ENCODE data around the gene NALCN.
"Not testable (repeated sequence)": the region's sequence is repeated elsewhere in the genome, so short reads cannot be mapped to it uniquely, and the experiment has no call there.

Gene NALCN

DNA sequence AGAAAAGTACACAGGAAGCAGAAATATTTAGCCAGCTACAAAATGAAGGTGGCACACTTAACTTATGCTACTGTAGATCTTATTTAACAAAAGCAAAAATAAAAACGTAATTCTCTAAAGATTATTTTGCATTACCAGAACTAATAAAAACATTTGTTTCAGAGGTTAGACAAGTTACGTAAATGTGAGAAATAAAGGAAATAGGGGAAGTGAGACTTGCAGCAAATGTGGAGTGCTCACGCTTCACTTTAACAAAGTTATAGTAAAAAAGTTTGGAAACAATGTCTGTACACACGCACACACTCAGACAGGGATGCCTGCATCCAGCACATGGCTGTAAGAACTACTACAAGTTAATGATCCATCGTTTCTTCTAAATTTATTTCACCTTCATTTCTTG lies 83.7 kb downstream of the NALCN start:
- H3K4me3 Mint-ChIP-seq, result no peak overlapping the region
- H3K27me3 Mint-ChIP-seq, result no peaks in the 10 kb centered on the region
- no peak overlapping the region for H3K27ac Mint-ChIP-seq
- no peaks in the 10 kb centered on the region for H3K9me3 Mint-ChIP-seq
- no peak for DNase-seq
- H3K4me1 Mint-ChIP-seq (ENCODE audit: low read depth), result no peaks in the 10 kb centered on the region
- H3K36me3 Mint-ChIP-seq (ENCODE audit: low read depth), result no peaks in the 10 kb centered on the region

DNA sequence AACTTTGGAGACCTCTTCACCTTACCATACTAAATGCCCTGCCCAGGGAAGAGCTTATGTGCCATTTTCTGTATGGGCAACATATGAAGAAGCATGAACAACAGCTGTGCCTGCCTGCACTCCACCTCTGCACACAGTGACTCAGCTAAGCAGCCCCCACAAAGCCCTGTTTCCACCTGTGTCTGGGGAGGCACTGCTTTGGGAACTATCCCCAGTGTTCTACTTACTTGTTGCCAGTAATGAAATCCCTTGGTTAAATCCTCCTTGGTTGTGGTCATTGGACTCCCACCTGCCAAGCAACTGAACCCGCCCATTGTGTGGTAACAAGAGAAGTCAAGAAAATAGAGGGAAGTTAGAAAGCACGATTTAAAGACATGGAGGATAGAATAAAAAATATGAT lies 84.6 kb downstream of the NALCN start:
- no peak overlapping the region for H3K4me3 Mint-ChIP-seq
- no peaks in the 10 kb centered on the region for H3K9me3 Mint-ChIP-seq
- H3K27ac Mint-ChIP-seq, result no peak overlapping the region
- no peak for DNase-seq
- H3K36me3 Mint-ChIP-seq (ENCODE audit: low read depth), result no peaks in the 10 kb centered on the region
- no peaks in the 10 kb centered on the region for H3K27me3 Mint-ChIP-seq
- H3K4me1 Mint-ChIP-seq (ENCODE audit: low read depth), result no peaks in the 10 kb centered on the region

DNA sequence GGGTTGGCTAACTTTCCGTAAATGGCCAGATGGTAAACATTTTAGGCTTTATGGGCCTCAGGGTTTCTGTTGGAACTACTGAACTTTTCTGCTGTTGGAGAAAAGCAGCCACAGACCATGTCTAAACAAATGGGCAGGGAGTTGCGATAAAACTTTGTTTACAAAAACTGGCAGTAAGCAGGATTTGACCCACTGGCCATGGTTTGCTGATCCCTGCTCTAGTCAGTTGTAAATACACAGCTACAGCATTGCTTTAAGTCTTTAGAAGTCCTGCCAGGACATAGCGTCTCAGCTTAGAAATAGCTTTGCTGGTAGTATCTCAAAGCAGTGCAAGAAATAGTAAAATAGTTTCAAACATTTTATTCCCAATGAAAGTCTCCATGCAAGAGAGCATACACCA lies 88.4 kb downstream of the NALCN start:
- no peak overlapping the region for H3K27ac Mint-ChIP-seq
- H3K4me3 Mint-ChIP-seq, result no peak overlapping the region
- no peaks in the 10 kb centered on the region for H3K9me3 Mint-ChIP-seq
- no peak for DNase-seq
- H3K27me3 Mint-ChIP-seq, result no peaks in the 10 kb centered on the region
- no peaks in the 10 kb centered on the region for H3K36me3 Mint-ChIP-seq (ENCODE audit: low read depth)
- H3K4me1 Mint-ChIP-seq (ENCODE audit: low read depth), result no peaks in the 10 kb centered on the region

DNA sequence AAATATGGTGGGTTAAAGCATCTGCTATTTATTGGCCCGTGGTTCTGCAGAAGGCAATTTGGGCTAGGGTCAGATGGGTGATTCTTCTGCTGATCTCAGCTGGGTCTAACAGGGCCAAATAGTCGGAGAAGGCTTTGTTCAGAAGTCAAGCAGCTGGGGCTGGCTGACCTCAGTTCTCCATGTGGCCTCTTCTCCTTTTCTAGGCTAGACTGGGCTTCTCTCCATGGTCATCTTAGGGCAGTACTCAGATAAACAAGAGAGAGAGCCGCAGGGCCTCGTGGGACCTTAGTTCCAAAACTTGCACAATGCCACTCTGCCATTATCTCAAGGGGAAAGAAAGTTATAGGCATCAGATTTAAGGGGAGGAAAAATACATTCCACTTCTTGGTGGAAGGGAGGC lies 89.6 kb downstream of the NALCN start:
- DNase-seq, result no peak
- Mint-ChIP-seq H3K27ac (no peak overlapping the region), H3K36me3 (ENCODE audit: low read depth) (no peaks in the 10 kb centered on the region), H3K4me3 (no peak overlapping the region), H3K9me3 (no peaks in the 10 kb centered on the region), H3K4me1 (ENCODE audit: low read depth) (no peaks in the 10 kb centered on the region), H3K27me3 (no peaks in the 10 kb centered on the region)

DNA sequence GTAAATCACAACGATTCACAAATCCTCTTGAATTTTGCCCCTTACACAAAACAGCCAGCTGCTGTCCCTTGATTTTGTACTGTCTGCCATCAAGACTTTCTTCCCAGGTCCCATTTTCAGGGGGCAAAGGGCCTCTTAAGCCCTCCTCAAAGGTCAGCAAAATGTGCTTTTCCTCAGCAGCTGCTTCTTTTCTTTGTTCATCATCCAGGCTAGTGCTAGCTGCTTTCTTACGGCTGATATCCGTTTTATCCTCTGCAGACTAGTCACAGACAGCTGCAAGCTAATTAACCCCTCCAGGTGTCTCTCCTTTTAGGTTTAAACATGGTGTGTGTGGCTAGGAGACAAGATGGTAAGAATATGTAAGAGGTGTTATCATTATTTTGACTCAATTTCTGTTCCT lies 90.9 kb downstream of the NALCN start:
- Mint-ChIP-seq H3K9me3 (no peaks in the 10 kb centered on the region), H3K27ac (no peak overlapping the region), H3K36me3 (ENCODE audit: low read depth) (no peaks in the 10 kb centered on the region), H3K4me1 (ENCODE audit: low read depth) (no peaks in the 10 kb centered on the region), H3K4me3 (no peak overlapping the region), H3K27me3 (no peaks in the 10 kb centered on the region)
- no peak for DNase-seq

DNA sequence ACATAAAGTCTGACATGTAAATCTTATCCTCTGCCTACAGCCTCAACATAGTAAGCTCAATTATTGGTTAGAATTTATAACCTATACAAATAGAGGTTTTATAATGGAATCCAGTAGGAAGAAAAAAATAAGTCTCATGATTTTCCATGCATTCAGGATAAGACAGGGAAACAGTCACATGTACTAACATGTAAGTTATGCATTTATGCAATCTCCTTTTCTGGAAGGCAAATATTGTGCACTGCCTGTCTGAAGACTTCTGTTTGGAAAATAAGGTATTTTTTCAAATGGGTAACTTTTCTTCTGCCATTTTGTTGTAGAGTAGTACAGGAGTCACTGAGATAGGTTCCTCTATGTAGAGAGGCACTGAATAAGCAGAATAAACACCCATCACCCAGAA lies 92.7 kb downstream of the NALCN start:
- Mint-ChIP-seq H3K9me3 (no peaks in the 10 kb centered on the region), H3K27me3 (no peaks in the 10 kb centered on the region), H3K27ac (no peak overlapping the region), H3K36me3 (ENCODE audit: low read depth) (no peaks in the 10 kb centered on the region), H3K4me1 (ENCODE audit: low read depth) (no peaks in the 10 kb centered on the region), H3K4me3 (no peak overlapping the region)
- DNase-seq, result no peak

DNA sequence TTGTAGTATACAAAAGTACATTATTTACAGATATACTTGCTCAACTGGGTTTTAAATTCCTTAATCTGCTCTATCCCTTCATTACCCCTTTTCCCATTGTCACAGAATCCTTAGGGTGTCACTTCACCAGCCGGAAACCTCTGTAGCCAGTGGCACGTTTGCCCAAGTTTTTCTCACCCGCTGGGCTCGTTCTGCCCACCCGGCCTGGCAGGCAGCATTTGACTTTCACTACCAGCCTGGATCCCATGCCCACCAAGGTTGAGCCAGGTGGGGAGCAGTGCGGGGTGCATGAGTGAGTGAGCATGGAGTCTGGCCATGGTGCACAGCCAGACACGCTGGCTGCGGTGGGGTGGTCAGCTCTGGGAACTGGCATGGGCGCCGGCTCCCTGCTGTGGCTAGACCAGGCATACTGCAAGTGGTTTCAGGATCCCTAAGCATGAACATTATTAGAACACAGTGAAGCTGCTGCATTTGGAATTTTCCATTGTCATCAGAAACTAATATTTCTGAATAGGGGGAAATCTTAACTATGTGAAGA lies 98.3 kb downstream of the NALCN start:
- Mint-ChIP-seq H3K27me3 (no peaks in the 10 kb centered on the region), H3K27ac (no peak overlapping the region), H3K36me3 (ENCODE audit: low read depth) (no peaks in the 10 kb centered on the region), H3K4me3 (no peak overlapping the region), H3K4me1 (ENCODE audit: low read depth) (no peaks in the 10 kb centered on the region), H3K9me3 (no peaks in the 10 kb centered on the region)
- no peak for DNase-seq

DNA sequence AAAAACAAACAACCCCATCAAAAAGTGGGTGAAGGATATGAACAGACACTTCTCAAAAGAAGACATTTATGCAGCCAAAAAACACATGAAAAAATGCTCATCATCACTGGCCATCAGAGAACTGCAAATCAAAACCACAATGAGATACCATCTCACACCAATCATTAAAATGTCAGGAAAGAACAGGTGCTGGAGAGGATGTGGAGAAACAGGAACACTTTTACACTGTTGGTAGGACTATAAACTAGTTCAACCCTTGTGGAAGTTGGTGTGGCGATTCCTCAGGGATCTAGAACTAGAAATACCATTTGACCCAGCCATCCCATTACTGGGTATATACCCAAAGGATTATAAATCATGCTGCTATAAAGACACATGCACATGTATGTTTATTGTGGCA lies 102.8 kb downstream of the NALCN start:
- not testable (repeated sequence) for H3K27me3 Mint-ChIP-seq, DNase-seq

DNA sequence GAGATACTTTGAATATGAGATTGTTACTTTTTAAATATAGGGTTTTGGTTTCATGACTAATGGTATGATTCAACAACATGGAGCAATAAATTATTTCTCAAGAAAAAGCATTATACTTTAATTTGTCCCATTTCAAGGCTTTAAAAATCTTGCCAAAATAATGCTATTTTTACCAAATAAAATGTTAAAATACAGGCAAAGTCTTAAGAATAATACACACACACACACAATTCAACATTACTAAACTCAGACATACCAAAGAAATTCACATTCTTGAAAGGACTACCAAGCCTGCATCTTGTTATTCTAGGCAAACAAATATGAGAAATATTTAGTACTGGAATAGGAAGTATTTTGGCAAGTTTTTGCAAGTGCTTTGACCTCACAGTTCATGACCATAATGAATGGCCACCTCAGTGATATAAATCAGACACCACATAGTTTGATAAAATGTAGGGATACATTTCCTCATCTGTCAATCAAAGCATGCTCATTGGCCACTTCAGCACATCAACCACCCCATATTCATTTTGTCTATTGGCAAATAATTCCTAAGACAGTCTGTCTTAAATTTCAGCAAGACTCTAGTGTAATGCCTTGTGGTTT lies 107.2 kb downstream of the NALCN start:
- DNase-seq, result no peak
- no peaks in the 10 kb centered on the region for H3K4me1 Mint-ChIP-seq (ENCODE audit: low read depth)
- no peaks in the 10 kb centered on the region for H3K9me3 Mint-ChIP-seq
- H3K36me3 Mint-ChIP-seq (ENCODE audit: low read depth), result no peaks in the 10 kb centered on the region
- H3K4me3 Mint-ChIP-seq, result no peak overlapping the region
- no peak overlapping the region for H3K27ac Mint-ChIP-seq
- H3K27me3 Mint-ChIP-seq, result no peaks in the 10 kb centered on the region

More for the DNA sequence above, 102.8 kb downstream of the NALCN start:
- not testable (repeated sequence) for H3K27ac Mint-ChIP-seq; H3K4me1 Mint-ChIP-seq (ENCODE audit: low read depth); H3K9me3 Mint-ChIP-seq; H3K36me3 Mint-ChIP-seq (ENCODE audit: low read depth); H3K4me3 Mint-ChIP-seq

DNA sequence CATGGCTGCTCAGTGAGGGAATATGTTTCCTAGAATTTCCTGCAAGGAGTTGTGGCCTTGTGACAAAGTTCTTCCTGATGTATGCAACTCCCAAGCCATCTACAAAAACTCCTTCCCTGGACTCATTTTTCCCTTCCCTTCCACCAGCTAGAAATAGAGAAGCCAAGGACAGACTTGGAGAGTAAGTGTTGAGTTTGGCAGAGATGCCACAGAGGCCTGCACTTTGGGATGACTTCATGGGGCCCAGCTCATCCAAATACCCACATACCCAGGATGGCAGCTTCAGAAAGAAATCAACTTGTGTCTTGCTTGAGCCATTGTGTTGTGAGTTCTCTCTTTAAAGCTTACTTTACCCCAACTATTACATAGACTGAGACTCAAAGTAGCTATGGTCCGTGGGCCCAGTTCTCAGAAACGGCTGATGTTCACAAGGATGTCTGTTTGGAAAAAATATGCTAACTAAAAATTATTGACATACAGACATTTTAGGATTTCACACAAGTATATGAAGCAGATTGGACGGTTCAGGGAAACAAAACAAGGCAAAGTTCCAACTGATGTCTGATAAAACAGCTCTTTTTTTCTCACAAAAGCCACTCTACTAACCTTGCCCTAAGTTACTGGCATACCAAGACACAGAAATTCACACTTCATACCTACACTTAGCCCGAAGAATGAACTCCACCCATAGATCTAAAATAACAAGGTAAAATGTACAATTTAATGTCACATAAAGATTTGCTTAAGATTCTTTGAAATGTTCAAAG lies 107.9 kb downstream of the NALCN start:
- no peaks in the 10 kb centered on the region for H3K9me3 Mint-ChIP-seq
- no peak overlapping the region for H3K4me3 Mint-ChIP-seq
- no peaks in the 10 kb centered on the region for H3K4me1 Mint-ChIP-seq (ENCODE audit: low read depth)
- H3K36me3 Mint-ChIP-seq (ENCODE audit: low read depth), result no peaks in the 10 kb centered on the region
- H3K27me3 Mint-ChIP-seq, result no peaks in the 10 kb centered on the region
- no peak overlapping the region for H3K27ac Mint-ChIP-seq
- no peak for DNase-seq

DNA sequence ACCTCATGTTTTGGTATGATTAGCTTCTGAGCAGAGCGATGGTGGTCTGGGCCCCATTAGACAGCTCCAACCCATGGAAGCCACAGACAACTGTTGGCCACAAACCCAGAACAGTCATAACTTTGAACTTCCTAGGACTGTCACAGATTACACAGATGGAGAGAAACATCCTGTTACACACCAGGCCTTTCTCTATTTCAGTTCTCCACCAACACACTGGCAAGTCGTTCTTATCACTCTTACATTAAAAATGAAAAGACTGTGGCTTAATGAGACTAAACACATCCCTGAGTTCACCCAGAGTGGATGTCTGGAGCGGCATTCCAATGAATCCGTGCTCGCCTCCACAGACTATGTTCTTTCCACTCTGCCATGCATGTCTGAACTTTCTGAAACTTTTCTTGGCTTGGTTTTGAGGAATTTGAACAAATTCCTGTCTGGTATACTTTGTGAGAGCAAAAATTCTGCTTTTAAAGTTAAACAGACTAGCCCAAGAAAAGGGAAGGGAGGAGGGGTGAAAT lies 109.1 kb downstream of the NALCN start:
- Mint-ChIP-seq H3K4me1 (ENCODE audit: low read depth) (no peaks in the 10 kb centered on the region), H3K9me3 (no peaks in the 10 kb centered on the region), H3K27me3 (no peaks in the 10 kb centered on the region), H3K36me3 (ENCODE audit: low read depth) (no peaks in the 10 kb centered on the region), H3K27ac (no peak overlapping the region), H3K4me3 (no peak overlapping the region)
- DNase-seq, result no peak

DNA sequence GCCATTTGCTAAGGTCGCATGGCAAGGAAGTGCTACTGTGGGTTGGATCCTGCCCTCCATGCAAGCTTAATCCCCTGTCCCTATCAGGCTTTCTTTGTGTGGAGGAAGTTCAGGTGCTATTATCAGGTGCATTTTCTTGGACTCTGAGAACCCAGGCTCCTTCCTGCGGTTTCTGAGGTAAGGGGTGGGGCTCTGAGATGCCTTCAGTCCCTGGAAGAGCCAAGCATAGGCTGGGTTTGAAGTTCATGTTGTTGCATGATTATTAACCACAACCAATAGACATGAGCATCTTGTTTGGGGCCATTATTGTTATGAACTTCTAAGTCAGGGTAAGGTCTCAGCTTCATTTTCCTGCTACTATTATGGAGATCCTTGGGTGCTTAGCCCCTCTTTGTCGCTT lies 109.5 kb downstream of the NALCN start:
- H3K4me1 Mint-ChIP-seq (ENCODE audit: low read depth), result no peaks in the 10 kb centered on the region
- no peaks in the 10 kb centered on the region for H3K27me3 Mint-ChIP-seq
- no peaks in the 10 kb centered on the region for H3K9me3 Mint-ChIP-seq
- DNase-seq, result no peak
- no peak overlapping the region for H3K27ac Mint-ChIP-seq
- H3K36me3 Mint-ChIP-seq (ENCODE audit: low read depth), result no peaks in the 10 kb centered on the region
- no peak overlapping the region for H3K4me3 Mint-ChIP-seq

DNA sequence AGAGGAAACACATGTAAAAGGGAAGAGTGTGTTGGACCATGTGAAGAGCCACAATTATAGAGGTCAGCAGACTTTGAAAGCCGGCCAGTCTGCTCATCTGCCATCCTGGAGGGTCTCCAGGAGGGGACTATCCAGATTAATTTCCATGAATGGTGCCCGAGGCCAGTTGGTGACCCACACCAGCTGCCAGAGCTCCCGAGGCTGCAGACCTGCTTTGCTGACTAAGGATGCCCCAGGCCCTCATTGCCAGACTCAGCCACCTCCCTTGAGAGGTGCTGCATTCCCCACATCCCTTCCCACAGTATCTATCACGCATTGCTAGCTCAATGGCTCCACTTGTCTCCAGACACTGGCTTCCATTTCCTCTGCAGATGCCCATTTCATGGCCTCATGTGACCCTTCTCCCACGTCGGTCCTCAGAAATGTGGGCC lies 110.3 kb downstream of the NALCN start:
- H3K27ac Mint-ChIP-seq, result no peak overlapping the region
- H3K36me3 Mint-ChIP-seq (ENCODE audit: low read depth), result no peaks in the 10 kb centered on the region
- H3K4me1 Mint-ChIP-seq (ENCODE audit: low read depth), result no peaks in the 10 kb centered on the region
- H3K9me3 Mint-ChIP-seq, result no peaks in the 10 kb centered on the region
- no peak overlapping the region for H3K4me3 Mint-ChIP-seq
- no peak for DNase-seq
- no peaks in the 10 kb centered on the region for H3K27me3 Mint-ChIP-seq

DNA sequence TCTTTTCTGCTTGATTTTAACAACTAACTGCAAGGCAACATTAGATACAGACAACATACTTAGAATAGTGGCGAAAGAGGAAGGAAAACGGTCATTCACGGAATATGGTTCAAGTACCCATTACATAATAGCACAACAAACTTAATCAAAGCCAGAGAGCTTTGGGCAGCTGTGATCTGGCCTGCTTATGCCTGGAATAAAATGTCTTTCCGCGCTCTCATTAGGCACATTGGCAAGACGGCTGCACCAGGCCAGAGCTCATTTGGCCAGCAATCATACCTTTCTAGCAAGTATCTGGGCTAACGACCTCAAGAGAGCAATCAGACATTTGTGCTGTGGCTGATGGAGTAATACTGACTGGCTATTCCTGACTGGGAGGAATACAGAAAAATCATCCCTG lies 112.8 kb downstream of the NALCN start:
- Mint-ChIP-seq H3K27ac (no peak overlapping the region), H3K9me3 (no peaks in the 10 kb centered on the region), H3K27me3 (no peaks in the 10 kb centered on the region), H3K4me3 (no peak overlapping the region), H3K4me1 (ENCODE audit: low read depth) (no peaks in the 10 kb centered on the region), H3K36me3 (ENCODE audit: low read depth) (no peaks in the 10 kb centered on the region)
- DNase-seq, result no peak

DNA sequence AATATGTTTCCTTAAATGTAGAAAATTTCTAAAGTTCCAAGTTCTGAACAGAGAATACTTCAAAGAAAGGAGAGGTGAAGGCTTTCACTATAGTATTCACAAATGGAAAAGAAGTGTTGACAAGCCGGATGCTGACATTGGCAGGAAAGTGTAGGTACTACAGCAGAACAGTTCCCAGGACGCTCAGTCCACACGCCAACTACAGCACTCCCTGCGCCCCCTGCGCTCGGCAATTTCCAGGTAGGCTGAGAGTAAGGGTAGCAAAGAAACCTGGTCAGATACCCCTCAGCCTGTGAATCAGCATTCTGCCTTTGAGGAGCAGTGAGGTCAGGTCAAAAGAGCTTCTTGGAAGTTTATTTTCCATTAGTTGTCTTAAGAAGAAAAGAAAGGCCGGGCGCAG lies 115.3 kb downstream of the NALCN start:
- Mint-ChIP-seq H3K27me3 (no peaks in the 10 kb centered on the region), H3K27ac (no peak overlapping the region), H3K4me3 (no peak overlapping the region), H3K9me3 (peaks cover 3% of the 10 kb centered on the region), H3K4me1 (ENCODE audit: low read depth) (no peaks in the 10 kb centered on the region), H3K36me3 (ENCODE audit: low read depth) (no peaks in the 10 kb centered on the region)
- no peak for DNase-seq
